Skeletal muscle tissue (tissue), 4 donors: ENCODE results near the gene TRIM47. TPM values are rescaled to one million over a fixed set of nuclear protein-coding genes. Genes with fewer than 3 reads are reported as not detected.
"Not testable (repeated sequence)": the region's sequence is repeated elsewhere in the genome, so short reads cannot be mapped to it uniquely, and the experiment has no call there.

ENCODE experiments used
- H3K27ac ChIP-seq: one replicate; pipeline ENCODE4 v1.7.0; 2013; ENCODE audit warnings: mild to moderate bottlenecking, low read depth, low read length, inconsistent platforms
- H3K27me3 ChIP-seq, 3 donors: one replicate each; pipeline ENCODE4 v1.7.0; 2013; ENCODE audit warnings: low read length in 3 of 3; ENCODE audit not compliant: control insufficient read depth in 3 of 3, insufficient read depth in 3 of 3
- H3K36me3 ChIP-seq, 3 donors: one replicate each; pipeline ENCODE4 v1.7.0; 2013; ENCODE audit warnings: low read length in 3 of 3; ENCODE audit not compliant: control insufficient read depth in 3 of 3, insufficient read depth in 3 of 3
- H3K4me1 ChIP-seq, 3 donors: one replicate each; pipeline ENCODE4 v1.7.0; 2013; ENCODE audit warnings: low read length in 3 of 3, mild to moderate bottlenecking in 3 of 3; ENCODE audit not compliant: control insufficient read depth in 3 of 3, insufficient read depth in 3 of 3
- H3K4me3 ChIP-seq, 3 donors: one replicate each; pipeline ENCODE4 v1.7.0; 2013; ENCODE audit warnings: low read length in 3 of 3
- H3K9ac ChIP-seq, 3 donors: one replicate each; pipeline ENCODE4 v1.7.0; 2013; ENCODE audit warnings: low read length in 3 of 3, mild to moderate bottlenecking in 3 of 3, moderate library complexity in 2 of 3, low read depth in 1 of 3
- H3K9me3 ChIP-seq, 3 donors: one replicate each; pipeline ENCODE4 v1.7.0; 2013; ENCODE audit warnings: low read length in 3 of 3; ENCODE audit not compliant: control insufficient read depth in 3 of 3
- total RNA-seq: library from RNA; depleted of rRNA; stranded (reverse); fragments of >200 nt; gene quantifications from one replicate; pipeline ENCODE4 v1.2.3, GENCODE V29; 2014
- donor health status: Osteomylitis.

The TRIM47 gene
- total RNA-seq, 1 donor from 2014 or later, result 23.5 TPM

DNA sequence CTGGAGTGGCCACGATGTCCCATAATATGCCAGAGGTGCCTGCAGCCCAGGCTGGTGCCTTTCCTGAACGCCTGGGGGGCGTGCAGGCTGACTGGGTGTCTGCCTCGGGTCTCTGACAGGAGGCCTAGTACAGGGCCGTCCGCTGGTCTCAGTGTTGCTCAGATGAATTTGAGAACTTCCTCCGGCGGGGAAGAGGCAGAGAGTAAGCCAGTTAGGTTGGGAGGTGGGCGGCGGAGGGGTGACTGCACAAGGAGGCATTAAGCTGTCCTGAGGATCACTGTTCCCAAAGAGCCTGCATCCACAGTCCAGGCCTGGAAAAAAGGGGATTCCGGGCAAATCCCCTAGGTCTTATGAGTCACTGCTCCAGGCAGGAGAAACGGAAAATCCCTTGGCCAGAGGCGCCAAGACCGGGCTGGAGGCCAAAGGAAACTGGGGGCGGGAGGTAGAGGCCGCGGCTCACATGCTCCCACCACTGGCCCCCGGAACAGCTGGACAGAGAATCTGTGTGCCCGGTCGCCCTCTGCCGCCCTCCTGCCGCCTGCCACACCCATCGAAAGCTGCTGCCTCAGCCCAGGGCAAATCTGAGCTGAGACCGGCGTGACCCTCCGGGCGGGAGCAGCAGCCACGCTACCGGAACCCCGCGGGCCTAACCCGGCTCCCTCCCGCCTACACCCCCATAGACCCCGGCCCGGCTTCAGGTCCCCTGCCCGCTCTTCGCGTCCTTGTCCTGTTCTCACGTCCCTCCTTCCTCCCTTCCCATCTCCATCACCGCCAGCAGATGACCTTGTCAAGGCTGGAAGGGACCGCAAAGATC, 1.2 kb downstream of the TRIM47 start:
- Histone ChIP-seq H3K27me3 (no peaks in the 10 kb centered on the region), H3K4me3 (peak overlapping the region; percentile 79 to 84 (median 79)), H3K36me3 (peaks cover 0 to 11% (median 5%) of the 10 kb centered on the region in 3 donors), H3K4me1 (peaks cover 51 to 73% (median 60%) of the 10 kb centered on the region in 3 donors), H3K27ac (peak overlapping the region; percentile 96), H3K9ac (peak overlapping the region; percentile 87 to 90 (median 87)), H3K9me3 (no peaks in the 10 kb centered on the region)

DNA sequence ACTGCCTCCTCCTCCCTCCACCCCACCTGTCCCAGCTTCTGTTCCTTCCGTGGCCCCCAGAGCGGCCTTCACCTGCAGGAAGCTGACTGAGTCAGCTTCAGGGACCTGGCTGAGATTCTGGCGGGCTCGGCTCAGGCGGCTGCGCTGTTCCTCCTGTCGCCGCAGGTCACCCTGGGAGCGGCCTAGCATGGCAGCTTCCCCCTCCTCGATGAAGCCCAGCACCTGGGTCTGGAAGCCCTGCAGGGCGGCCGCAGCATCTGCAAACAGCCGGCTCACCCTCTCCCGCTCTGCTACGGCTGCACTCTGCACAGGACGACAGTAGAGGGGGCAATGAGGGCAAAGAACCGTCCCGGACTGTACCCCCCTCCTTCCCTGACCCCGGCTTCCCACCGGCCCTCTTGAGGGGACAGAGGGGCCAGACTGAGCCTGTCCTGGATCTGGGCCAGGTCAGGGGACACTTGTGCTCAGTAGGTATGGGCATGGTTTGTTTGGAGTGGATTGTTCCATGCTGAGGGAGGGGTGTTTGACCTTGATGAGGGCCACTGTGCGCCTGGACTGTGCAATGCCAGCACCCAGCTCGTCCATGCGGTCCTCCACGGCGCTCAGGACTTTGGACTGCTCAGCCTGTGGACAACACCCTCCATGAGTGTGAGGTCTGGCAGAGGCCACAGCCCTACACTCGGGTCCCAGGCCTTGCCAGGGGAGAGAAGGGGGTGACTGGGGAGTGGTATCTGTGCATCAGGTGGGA, 2.0 kb downstream of the TRIM47 start:
- peak overlapping the region; percentile 96 for H3K27ac ChIP-seq
- no peaks in the 10 kb centered on the region for H3K9me3 ChIP-seq
- H3K4me1 ChIP-seq, result peaks cover 51 to 73% (median 60%) of the 10 kb centered on the region in 3 donors
- H3K27me3 ChIP-seq, result no peaks in the 10 kb centered on the region
- peaks cover 0 to 11% (median 5%) of the 10 kb centered on the region in 3 donors for H3K36me3 ChIP-seq
- peak overlapping the region; percentile 81 to 90 (median 87) for H3K9ac ChIP-seq
- peak overlapping the region; percentile 79 to 84 (median 79) for H3K4me3 ChIP-seq

DNA sequence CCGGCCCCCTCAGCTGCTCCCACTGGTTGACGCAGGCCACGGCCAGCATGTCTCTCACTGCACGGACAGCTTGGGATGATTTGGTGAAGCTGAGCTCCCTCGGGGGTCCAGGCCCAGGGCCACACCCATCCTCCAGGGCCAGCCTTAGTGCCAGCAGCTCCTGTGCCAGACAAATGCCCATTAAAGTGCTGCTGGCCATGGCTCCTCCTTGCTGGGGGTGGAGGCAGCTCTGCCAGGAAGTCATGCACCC, 2.5 kb downstream of the TRIM47 start:
- Histone ChIP-seq H3K9ac (peak overlapping the region; percentile 52 to 87 (median 81)), H3K4me1 (peaks cover 52 to 73% (median 60%) of the 10 kb centered on the region in 3 donors), H3K27me3 (no peaks in the 10 kb centered on the region), H3K36me3 (peaks cover 0 to 11% (median 5%) of the 10 kb centered on the region in 3 donors), H3K4me3 (peak overlapping the region; percentile 79 to 84 (median 79)), H3K9me3 (no peaks in the 10 kb centered on the region), H3K27ac (peak overlapping the region; percentile 96)

DNA sequence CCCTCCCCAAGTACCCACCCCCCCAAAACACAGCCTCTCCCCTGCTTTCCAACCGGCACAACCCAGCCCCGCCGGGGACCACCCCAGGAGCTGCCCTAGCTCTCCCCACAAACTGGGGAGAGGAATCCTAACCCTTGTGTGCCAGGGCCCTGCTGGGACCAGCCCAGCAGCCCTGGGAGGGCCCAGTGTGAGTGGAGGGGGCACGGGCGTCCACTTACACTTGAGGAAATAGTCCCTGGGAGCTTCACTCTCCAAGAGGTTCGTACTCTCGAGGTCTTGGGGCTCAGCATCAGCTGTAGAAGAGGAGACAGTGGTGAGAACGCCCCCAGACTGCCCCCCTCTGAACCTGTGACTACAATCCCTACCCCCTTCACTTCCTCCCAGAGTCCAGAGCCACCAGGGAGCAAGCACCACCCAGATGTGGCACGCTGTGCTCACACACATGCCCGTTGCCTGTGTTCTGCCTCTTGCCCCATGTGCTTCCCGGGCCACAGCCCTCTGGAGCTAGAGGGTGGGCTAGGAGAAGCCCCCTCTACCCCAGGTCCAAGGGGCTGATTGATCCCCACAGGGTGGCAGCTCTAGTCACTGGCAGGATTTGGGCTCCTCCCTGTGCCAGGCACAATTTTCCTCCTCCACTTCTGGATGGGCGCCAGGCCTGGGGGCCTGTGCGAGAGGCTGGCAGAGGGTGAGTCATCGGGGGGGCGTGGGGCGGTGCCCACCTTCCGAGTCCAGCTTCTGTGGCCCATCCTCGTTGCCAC, 3.0 kb downstream of the TRIM47 start:
- H3K27ac ChIP-seq, result peak overlapping the region; percentile 96
- H3K4me3 ChIP-seq, result peak overlapping the region; percentile 7 to 84 (median 79)

DNA sequence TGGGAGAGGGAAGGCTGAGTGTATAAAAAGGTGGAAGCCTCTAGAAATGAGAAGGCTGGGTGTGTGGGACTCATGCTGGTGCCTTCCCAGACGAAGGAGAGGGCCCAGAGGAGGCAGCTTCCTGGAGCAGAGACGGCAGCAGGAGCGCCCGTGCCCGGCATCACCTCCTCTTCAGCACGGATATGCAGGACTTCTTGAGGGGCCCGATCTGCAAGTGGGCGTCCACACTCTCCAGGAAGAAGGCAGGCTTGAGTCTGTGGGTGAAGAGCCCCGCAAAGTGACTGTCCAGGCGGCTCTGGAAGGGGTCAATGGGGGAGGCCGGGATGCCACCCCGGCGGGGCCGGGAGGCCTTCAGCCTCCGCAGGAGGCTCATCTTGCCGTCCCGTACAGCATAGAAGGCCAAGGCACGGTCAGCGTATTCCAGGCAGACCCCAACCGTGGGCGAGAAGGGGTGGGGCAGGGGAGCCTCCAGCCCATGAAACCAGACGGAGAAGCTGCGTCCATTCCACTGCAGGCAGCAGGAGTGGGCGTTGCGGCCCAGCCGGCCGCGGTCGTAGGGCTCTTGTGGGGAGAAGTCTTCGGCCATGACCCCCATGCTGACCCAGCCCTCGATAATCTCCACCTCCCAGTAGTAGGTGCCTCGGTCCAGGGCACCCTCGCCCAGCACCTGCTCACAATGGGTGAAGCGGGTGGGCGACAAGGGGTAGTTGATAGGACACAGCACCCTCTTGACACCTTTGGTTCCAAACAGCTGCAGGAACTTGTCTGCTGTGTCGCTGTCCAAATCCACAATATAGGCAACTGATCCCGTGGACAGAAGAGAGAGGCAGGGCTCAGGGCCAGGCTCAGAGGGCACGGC, 3.8 kb downstream of the TRIM47 start:
- H3K36me3 ChIP-seq, result peaks cover 0 to 11% (median 5%) of the 10 kb centered on the region in 3 donors
- no peaks in the 10 kb centered on the region for H3K9me3 ChIP-seq
- peaks cover 56 to 72% (median 62%) of the 10 kb centered on the region in 3 donors for H3K4me1 ChIP-seq
- no peaks in the 10 kb centered on the region for H3K27me3 ChIP-seq
- H3K4me3 ChIP-seq, result no peak overlapping the region
- peak overlapping the region; percentile 96 for H3K27ac ChIP-seq
- H3K9ac ChIP-seq, result peak overlapping the region in 1 of 3 donors; percentile 84

More for the DNA sequence above, 3.0 kb downstream of the TRIM47 start:
- H3K4me1 ChIP-seq, result peaks cover 54 to 73% (median 60%) of the 10 kb centered on the region in 3 donors
- H3K36me3 ChIP-seq, result peaks cover 0 to 11% (median 5%) of the 10 kb centered on the region in 3 donors
- no peaks in the 10 kb centered on the region for H3K27me3 ChIP-seq
- H3K9ac ChIP-seq, result peak overlapping the region; percentile 52 to 87 (median 81)
- no peaks in the 10 kb centered on the region for H3K9me3 ChIP-seq

DNA sequence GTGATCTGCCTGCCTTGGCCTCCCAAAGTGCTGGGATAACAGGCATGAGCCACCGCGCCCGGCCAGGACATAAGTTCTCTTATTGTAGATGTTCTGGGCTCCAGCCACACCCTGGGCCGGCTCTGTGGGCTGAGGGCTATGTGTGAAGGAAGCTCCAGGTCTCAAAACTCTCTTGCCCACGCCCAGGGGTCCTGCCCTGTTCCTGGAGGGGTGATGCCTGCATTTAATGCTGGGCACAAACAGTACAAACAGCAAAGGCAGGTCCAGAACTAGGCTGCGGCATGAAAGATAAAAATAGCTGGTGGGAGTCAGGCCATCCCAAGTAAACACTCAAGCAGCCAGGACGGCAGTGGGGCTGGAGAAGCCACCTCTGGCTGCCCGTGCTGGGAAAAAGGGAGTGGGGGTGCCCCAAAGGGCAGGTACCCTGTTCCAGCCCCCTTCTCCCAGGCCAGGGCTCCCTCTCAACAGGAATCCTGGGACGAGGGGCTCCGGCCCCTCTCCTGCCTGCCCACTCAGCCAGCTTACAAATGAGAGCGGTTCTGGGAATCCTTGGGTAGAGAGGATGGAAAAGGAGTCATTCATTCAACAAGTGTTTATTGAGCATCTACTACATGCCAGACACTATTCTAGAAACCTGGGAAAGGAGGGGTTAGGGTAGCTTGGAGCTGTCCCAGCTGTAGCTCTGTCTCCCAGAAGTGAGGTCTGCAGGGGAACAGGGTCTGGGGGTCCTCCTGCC, 4.6 kb downstream of the TRIM47 start:
- H3K9me3 ChIP-seq, result no peaks in the 10 kb centered on the region
- no peaks in the 10 kb centered on the region for H3K27me3 ChIP-seq
- H3K9ac ChIP-seq, result peak overlapping the region; percentile 32 to 84 (median 51)
- H3K4me1 ChIP-seq, result peaks cover 56 to 71% (median 68%) of the 10 kb centered on the region in 3 donors
- H3K27ac ChIP-seq, result peak overlapping the region; percentile 96
- H3K4me3 ChIP-seq, result peak overlapping the region in 2 of 3 donors; percentile 6 to 36
- peaks cover 0 to 11% (median 5%) of the 10 kb centered on the region in 3 donors for H3K36me3 ChIP-seq

DNA sequence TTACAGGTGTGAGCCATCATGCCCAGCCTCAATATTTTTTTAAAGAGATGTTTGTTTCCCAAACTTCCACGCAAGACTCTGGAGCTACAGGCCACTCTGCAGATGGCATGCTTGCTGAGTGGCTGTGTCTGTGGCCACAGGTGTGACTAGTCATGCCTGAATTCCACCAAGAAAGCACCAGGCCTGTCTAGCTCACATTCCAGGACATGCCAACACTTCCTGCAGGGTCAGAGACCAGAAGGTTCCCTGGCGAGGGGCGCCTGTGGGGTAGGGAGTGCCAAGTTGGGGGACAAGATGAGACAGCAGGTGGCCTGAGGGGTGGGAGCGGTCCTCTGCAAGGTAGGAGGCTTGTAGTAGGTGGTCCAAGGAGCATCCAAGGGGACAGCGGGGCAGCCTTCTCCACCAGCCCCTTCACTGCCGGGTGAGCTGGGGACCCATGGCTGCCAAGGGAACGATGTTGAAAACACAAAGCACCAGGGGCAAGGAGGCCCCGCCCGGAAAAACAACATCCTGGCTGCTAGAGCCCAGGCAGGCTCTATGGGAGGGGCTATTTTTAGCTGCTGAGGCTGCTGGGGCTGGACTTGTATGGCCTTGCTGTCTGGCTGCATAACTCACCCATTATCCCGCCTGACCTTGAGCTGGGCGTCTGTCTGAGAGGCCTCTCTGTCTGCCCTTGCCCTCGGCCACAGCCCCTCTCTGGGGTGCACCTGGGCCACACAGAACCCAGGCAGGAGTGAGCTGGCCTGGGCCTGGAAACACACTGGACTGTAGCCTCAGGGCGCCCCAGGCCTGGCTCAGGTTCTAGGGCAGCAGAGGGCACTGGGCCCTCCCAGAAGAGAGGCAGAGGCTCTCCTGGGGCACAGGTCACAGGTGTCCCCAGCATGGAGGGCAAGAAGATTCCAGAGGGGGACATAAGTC, 5.7 kb downstream of the TRIM47 start:
- Histone ChIP-seq H3K9ac (peak overlapping the region; percentile 56 to 84 (median 57)), H3K4me3 (peak overlapping the region; percentile 48 to 58 (median 57)), H3K27me3 (no peaks in the 10 kb centered on the region), H3K36me3 (peaks cover 0 to 11% (median 5%) of the 10 kb centered on the region in 3 donors), H3K4me1 (peaks cover 56 to 67% (median 66%) of the 10 kb centered on the region in 3 donors), H3K9me3 (no peaks in the 10 kb centered on the region), H3K27ac (peak overlapping the region; percentile 96)

DNA sequence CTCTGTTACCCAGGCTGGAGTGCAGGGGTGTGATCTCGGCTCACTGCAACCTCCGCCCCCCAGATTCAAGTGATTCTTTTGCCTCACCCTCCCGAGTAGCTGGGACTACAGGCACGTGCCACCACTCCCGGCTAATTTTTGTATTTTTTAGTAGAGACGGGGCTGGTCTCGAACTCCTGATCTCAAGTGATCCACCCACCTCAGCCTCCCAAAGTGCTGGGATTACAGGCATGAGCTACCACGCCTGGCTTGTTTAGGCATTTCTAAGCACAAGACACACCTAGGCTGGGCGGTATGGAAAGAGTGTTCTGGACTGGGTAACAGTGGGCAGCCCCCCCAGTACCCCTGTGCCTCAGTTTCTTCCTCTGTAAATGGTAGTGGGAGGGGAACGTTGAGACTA, 8.2 kb downstream of the TRIM47 start:
- H3K9me3 ChIP-seq, H3K36me3 ChIP-seq, H3K27me3 ChIP-seq: not testable (repeated sequence)
- H3K9ac ChIP-seq, result peak overlapping the region in 2 of 3 donors; percentile 46 to 62
- H3K4me3 ChIP-seq, result peak overlapping the region in 1 of 3 donors; percentile 22
- H3K4me1 ChIP-seq, result peaks cover 38 to 43% (median 42%) of the 10 kb centered on the region in 3 donors
- H3K27ac ChIP-seq, result peak overlapping the region; percentile 81
